ENCODE data around the gene YEATS2.
"Not testable (repeated sequence)": the region's sequence is repeated elsewhere in the genome, so short reads cannot be mapped to it uniquely, and the experiment has no call there.

Gene YEATS2

GRCh38 chr3:183779896-183780465, 82.4 kb downstream of the YEATS2 start:
- DNase-seq, result no peak

DNA sequence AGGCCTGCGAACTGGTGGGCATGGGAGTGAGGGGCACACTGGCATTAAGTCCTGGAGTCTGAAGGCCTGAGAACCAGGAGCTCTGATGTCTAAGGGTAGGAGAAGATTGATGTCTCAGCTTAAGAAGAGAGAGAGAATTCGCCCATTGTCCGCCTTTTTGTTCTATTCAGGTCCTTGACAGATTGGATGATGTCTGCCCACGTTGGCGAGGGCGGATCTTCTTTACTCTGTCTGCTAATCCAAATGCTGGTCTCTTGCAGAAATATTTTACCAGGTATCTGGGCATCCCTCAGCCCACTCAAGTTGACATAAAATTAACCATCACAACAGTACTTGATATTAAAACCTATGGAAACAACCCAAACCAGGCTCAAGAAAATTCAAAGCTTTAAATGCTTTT, 83.6 kb downstream of the YEATS2 start:
- no peak for DNase-seq

DNA sequence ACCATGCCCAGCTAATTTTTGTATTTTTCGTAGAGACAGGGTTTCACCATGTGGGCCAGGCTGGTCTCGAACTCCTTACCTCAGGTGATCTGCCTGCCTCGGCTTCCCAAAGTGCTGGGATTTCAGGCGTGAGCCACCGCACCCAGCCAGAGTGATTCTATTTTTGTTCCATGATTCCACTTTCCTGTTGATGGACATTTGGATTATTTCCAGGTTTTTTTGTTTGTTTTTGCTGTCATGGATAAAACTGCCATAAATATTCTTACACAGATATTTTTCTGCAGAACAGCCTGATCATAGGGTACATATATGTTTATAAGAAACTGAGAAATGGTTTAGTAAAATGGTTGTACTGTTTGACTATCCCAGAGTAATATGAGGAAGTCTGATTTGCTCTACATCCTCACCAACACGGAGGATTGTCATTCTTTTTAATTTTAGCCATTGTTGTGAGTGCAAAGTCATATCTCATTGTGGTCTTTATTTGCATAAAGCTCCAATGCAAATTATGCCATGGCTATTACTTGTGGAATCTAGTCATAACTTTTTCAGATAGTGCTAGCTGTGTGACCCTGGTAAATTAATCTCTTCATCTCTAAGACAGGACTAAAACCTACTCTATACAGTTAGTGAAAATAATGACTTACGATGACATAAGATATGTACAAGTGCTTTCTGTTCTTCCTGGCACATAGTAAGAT, 85.1 kb downstream of the YEATS2 start:
- no peak for DNase-seq

- not testable (repeated sequence) for DNase-seq
Observed at GRCh38 chr3:183784503-183784902, 86.9 kb downstream of the YEATS2 start.

DNA sequence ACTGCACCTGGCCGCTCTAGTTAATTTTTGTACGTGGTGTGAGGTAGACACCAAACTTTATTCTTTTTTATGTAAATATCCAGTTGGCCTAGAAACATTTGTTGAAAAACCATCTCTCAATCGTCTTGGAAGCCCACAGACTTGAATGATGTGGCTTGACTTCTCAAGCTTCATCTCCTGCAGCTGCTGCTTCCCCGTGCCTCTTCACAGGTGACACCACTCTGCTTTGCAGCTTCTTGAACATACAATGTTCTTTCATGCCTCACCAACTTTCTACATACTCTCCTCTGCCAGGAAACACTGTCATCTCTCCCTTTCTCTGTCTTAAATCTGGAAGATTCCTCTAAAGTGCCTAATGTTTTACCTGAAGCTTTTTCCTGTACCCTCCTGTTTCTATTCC, 92.2 kb downstream of the YEATS2 start:
- DNase-seq, result no peak

DNA sequence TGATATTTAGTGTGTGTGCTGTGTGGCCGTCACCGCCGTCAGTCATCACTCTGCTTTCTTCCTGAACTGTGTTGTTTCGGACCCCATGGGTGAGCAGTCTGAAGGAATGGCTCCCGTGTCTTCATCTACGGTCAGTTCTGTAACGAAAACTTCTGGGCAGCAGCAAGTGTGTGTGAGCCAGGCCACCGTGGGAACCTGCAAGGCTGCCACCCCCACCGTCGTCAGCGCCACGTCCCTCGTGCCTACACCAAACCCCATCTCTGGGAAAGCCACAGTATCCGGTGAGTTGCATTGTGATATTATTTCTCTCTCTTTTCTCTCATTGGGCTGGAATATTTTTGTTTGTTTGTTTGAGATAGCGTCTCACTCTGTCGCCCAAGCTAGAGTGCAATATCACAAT, 93.1 kb downstream of the YEATS2 start:
- no peak for DNase-seq

DNA sequence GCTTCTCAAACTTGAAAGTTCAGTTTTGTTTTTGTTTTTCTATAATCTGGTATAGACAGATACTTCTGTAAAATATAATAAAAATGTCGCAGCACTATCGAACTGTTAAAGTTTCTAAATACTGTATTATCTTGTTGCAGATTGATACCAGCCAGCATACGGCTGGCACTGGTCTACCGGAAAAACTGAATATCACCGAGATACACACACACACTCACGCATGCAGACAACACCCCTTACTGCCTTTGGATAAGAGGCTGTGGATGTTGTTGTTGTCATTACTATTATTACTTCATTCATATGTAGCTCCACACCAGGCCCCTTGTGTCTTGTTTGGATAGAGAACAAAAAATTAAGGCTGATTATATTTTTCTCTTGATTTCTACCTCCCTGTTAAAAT, 95.4 kb downstream of the YEATS2 start:
- DNase-seq, result no peak

GRCh38 chr3:183794452-183794851, 96.9 kb downstream of the YEATS2 start:
- DNase-seq, result no peak

GRCh38 chr3:183796372-183796771, 98.8 kb downstream of the YEATS2 start:
- no peak for DNase-seq

DNA sequence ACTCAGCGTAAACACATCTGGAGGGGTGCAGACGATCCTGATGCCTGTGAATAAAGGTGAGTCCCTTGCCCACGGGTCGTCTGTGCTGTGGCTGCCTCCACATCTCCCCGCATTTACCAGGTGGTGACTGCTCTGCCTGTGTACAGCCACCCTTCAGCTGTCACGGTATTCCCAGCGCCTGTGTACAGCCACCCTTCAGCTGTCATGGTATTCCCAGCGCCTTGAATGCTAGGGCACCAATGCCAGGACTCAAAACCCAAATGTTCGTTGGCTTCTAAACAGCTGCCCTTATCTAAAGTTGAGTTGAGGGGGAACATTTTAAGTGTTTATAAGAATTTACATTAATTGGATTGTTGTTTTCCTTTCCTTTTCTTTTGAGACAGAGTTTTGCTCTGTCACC, 100.4 kb downstream of the YEATS2 start:
- no peak for DNase-seq

GRCh38 chr3:183799461-183799860, 101.9 kb downstream of the YEATS2 start:
- no peak for DNase-seq

DNA sequence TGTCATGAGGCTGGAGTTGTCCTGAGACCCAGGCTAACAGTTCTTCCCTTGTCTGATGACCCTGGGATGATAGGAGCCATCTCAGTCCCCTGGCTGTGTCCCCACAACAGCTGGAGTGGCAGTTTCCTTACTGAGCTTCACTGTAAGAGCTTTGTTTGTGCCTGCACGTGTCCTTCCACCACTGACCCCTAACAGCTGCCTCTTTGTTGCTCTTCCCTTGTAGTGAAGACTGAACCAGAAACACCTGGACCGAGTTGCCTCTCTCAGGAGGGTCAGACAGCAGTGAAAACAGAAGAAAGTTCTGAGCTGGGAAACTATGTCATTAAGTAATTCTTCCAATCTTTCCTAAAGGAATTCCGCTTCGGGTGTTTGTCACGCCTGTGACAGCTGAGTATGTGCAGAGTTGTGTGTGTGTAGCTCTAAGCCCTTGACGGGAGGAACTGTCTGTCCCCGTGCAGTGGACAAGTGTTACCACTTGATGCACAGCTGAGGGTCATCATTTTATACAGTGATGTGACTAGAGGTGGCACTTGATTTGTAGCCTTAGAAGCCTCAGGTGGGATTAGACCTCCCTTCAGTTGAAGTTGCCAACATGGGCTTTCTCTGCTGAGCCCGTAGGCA, 102.8 kb downstream of the YEATS2 start:
- no peak for DNase-seq

GRCh38 chr3:183801601-183802000, 104.0 kb downstream of the YEATS2 start:
- no peak for DNase-seq

DNA sequence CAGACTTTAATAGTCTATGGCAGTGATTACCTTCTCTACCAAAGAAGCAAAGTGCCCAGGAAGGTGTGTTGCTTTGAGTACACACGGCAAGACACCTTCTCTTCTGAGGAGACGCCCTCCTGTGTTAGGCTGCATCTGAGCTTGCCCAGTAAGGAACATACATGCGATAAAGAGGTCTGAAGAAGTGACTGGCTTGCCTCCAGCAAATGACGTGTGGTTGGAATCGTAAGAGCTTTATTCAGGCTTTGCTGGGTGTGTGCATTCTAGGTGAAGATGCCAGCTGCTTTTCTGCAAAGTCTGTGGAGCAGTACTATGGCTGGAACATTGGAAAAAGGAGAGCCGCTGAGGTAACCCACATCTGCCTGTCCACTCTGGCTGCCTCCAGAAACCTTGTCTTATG, 105.4 kb downstream of the YEATS2 start:
- no peak for DNase-seq

DNA sequence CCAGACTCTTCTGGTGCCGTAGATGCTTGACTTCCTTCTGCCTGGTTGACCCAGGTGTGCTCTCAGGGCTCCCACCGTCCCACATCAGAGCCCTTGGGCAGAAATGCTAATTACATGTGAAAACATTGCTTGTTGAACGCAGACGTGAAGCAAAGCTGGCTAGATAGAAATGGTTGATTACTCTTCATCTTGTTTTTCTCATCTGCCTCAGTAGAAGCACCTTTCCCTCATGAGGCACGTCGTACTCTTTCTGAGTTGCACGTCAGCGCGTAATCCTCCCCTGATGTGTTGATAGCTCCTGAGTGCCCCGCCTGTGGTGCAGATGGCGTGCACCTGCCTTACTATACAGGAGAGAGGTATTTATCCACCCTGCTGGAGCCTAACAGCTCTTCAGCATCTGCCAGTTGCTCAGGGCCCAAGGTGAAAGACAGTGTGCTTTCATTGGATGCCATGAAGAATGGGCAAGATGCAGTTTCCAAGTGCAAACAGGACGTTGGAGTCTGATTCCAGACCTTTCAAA, 109.7 kb downstream of the YEATS2 start:
- DNase-seq, result no peak

DNA sequence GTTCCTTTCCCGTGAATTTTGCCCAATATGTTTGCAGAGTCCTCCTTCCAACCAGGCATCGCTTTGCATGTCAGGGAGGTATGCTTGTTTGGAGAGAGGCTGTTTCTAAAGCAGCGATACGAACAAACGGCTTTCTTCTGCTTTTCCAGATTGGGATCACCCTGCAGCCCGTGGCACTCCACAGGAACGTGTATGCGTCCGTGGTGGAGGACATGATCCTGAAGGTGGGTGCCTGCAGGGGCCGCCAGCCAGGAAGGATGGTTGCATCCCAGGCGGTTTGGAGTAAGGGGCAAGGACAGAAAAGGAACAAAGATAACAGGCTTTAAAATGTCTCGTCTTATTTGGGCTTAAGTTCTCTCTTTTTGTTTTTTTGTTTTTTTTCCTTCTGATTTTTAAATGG, 110.3 kb downstream of the YEATS2 start:
- DNase-seq, result no peak

DNA sequence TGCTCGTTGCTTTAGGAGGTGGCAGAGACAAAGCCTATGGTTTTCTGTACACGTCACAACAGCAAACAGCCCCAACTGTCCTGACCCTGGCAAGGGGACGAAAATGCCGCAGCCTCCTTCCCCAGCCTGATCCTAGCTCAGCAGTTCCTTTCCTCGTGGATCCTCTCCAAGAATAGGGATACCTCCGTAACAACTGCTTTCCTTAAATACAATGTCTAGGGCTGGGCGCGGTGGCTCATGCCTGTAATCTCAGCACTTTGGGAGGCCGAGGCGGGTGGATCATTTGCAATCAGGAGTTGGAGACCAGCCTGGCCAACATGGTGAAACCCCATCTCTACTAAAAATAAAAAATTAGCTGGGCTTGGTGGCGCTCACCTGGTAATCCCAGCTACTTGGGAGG, 110.8 kb downstream of the YEATS2 start:
- DNase-seq, result no peak

DNA sequence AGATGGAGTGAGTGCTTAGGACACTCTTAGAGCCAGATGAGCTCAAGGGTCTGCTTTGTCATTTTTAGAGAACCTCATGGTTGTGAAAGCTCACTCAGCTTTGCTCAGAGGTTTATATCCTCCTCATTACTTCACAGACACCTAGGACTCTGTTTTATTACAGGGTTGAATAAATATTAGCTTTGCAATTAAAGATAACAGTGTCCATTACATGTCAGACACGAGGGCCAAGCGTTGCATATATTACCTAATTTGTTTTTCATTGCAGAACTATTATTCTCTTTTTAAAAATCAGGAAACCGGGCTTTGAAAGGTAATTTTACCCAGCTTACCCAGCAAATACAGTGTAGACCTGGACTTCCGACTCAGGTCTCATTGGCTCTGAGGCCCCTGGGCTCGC, 111.7 kb downstream of the YEATS2 start:
- no peak for DNase-seq

DNA sequence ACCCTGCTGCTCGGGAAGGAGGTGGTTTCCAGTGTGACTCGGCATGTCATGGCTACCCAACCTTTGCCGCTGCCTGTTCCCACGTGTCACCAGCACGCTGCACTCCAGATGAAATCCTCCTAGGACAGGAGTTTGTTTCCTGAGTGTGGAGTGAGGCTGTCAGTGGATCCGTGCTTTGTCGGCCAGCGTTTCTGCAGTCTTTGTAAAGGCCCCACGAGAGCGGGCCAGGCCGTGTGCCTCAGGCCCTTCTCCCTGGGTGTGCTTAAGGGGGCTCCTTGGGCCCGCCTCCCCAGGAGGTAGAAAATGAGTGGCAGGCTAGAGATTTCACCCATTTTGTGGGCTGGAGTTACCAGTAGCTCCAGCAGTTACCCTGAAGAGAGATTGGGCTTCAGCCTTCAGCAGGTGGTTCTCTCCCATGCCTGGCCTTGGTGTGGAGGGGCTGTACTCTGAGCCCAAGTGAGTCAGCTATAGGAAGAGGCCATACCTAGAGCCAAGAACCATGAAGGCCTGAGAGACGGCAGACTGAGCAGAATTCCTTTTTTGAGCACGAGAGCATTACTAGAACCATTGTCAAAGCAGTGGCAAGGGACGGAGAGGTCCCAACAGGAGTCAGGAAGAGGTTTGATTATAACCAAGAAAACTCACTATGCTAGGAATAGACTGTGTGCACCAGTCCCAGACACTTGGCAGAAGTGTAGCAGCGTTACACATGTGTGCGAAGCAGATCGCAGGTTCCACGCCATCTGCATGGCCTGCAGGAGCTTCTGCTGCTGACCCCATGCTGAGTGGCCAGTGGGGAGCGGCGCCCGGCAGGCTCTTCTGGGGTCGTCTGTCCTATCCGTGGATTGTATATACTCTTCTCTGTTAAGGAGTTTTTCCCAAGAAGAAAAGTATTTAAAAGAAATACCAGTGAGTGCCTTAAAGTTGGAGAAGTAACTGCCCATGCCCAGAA, 113.3 kb downstream of the YEATS2 start:
- DNase-seq, result no peak

DNA sequence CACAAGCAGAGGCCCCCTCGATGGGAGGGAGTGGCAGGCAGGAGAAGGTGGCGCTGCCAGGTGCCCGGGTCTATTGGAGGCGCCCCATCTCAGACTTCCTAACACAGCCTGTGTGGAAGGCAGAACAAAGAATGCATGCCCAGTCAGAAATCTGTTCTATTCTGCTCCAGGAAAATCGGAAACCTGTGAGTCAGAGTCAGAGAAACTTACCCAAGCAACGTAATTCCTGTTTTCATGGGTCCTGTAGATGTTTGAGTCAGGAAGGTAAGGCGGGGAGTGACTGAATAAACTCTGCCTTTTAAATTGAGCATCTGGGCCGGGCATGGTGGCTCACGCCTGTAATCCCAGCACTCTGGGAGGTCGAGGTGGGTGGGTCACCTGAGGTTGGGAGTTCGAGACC, 114.0 kb downstream of the YEATS2 start:
- DNase-seq, result no peak

- DNase-seq, result no peak
Observed at GRCh38 chr3:183812761-183813445, 115.3 kb downstream of the YEATS2 start.

DNA sequence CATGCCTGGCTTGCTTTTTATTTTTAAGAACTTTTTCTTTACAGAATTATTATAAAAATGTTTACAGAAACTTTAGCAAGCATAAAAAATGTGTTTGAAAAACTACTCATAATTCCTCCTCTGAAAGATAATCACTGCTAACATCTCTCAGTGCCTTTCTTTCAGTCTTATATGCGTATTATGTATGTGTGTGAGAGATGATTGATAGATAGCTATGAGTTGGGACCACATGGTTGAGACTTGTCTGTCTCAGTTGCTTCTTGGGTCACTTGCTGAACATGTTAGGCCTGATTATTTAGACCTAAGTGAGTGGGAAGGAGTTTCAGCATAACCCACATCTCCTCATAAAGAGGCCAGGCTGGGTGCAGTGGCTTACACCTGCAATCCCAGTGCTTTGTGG, 116.6 kb downstream of the YEATS2 start:
- DNase-seq, result no peak

DNA sequence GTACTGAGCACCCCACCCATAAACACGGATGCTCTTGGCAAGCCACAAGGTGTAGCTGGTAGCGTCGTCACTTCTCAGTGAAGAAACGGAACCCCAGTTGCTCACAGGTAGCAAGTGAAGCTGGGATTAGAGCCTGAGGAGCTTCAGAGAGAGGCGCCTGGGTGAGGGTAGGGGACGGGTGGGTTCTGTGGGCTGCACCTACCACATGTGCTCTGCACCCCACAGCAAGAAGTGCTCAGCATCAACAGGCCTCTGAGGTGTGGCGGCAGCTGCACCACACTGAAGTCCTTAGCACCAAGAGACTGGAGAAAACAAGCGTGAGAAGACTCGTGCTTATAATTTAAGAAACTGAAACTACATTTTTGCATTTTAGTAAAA, 118.0 kb downstream of the YEATS2 start:
- no peak for DNase-seq

Data from CD4-positive, alpha-beta T cell treated with Interleukin-21 for 1 hour (primary cell).